ENCODE measurements around the gene CCNY.

DNA sequence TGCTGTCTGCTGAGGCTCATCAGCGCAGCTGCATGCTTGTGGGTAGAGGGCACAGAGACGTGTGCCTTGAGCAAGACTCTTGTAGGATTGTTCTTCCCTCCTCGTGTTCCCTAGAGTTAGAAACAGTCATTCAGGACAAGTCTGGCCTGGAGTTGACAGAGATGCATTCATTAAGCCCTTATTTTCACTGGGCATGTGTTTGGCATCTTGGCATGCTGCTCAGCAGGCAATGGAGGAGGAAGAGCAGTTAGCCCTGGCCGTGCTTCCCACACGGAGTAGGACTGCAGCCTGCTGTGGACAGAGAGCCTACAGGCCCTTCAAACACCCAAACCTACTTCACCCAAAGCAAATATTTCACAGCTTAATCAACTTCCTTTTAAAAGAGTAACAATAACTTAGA is 195.8 kb downstream of the CCNY start:
- TF ChIP-seq, protein P1, sequence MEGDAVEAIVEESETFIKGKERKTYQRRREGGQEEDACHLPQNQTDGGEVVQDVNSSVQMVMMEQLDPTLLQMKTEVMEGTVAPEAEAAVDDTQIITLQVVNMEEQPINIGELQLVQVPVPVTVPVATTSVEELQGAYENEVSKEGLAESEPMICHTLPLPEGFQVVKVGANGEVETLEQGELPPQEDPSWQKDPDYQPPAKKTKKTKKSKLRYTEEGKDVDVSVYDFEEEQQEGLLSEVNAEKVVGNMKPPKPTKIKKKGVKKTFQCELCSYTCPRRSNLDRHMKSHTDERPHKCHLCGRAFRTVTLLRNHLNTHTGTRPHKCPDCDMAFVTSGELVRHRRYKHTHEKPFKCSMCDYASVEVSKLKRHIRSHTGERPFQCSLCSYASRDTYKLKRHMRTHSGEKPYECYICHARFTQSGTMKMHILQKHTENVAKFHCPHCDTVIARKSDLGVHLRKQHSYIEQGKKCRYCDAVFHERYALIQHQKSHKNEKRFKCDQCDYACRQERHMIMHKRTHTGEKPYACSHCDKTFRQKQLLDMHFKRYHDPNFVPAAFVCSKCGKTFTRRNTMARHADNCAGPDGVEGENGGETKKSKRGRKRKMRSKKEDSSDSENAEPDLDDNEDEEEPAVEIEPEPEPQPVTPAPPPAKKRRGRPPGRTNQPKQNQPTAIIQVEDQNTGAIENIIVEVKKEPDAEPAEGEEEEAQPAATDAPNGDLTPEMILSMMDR (conservative IDR thresholded peaks at IDR 0.05; ENCODE audit: low read length) = no peak
- TF ChIP-seq EZH2phosphoT487 (IDR thresholded peaks at IDR 0.05; ENCODE audit: borderline replicate concordance) = no peak

Data from Loucy (cell line).